HG02610 (cell line): Measurements from ENCODE around the gene CYFIP1.
"Not testable (repeated sequence)": the region's sequence is repeated elsewhere in the genome, so short reads cannot be mapped to it uniquely, and the experiment has no call there.

Experiments used
- ATAC-seq: cut with Tn5 transposase; IDR thresholded peaks from one replicate; pipeline ENCODE4 v1.9.1; 2021; ENCODE audit warnings: mild to moderate bottlenecking, moderate library complexity; ENCODE audit not compliant: unreplicated experiment

The CYFIP1 gene

GRCh38 chr15:22980189-22981050 lies at the start of gene CYFIP1:
Gene CYFIP1 (minus strand): TSS chr15:22980368. CDS start chr15:22947285, 33,083 bp downstream.
- ATAC-seq = peak; percentile 77

DNA sequence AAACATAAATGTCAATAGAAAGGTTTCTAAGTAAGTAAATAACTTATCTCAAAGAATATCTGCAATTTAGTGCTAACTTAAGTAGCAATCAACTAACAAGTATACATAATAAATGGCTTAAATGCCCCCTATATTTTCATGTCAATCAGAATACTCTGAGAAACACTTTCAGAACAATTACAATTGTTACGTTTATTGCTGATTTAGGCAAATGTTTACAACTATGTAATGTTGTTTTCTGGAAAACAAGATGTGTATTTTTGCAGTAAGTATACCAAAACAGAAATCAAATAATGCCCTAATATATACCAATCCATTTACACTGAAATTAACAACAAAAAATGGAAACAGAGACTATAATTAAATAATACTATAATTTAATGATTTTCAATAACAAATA lies 46.0 kb upstream of the CYFIP1 start:
- no peak for ATAC-seq

DNA sequence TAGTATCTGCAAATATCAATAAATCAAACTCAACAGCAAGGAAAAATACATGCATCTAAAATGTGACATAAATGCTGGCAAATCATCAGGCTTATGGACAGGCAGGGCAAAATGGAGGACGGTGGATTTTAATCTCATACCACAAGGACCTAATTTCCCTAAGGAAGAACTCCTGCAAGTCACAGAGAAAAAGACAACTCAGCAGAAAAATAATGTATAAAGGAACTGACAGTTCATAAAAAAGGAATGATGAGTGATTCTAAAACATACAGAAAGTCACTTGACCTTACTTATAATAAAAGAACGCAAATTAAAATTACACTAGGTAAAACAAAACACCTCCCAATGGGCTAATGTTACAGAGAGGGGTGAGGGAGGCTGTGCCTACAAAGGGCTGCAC lies 42.0 kb upstream of the CYFIP1 start:
- ATAC-seq = no peak

- no peak for ATAC-seq
Observed at GRCh38 chr15:23014394-23015000, 34.3 kb upstream of the CYFIP1 start.

- ATAC-seq = no peak
Observed at GRCh38 chr15:23013681-23014080, 33.5 kb upstream of the CYFIP1 start.

GRCh38 chr15:23012616-23013015 lies 32.4 kb upstream of the CYFIP1 start:
- ATAC-seq = not testable (repeated sequence)

GRCh38 chr15:23003736-23004135 lies 23.6 kb upstream of the CYFIP1 start:
- ATAC-seq = no peak

DNA sequence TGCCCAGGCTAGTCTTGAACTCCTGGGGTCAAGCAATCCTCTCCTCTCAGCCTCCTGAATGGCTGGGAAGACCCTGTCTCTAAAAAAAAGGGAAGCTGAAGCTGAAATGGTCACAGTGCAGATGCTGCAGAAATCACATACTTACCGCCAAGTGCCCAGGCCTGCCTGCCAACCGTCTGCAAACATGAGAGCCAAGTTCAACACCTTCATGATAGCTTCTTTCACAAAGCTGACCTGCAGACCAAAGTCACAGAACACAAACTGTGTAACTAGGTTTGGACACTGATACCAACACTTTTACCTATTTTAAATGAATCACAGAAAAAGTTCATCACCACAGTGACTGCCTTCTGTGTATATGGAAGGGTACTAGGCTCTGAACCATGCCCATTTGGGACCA lies 22.8 kb upstream of the CYFIP1 start:
- no peak for ATAC-seq

DNA sequence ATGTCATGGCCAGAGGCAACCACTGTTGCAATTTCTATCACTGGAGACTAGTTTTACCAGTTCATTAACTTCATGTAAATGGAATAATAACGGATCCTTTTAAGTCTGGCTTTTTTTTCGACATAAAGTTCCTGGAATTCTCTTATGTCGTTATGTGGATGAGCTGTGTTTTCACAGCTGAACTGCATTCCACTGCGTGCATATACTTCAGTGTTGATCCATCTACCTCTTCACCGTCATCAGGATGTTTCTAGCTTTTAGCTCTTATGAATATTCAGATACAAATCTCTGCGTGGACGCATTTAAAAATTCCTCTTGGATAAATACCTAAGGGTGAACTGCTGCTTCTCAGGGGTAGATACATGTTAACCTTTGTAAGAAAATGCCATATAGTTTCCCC lies 15.6 kb upstream of the CYFIP1 start:
- ATAC-seq = no peak

DNA sequence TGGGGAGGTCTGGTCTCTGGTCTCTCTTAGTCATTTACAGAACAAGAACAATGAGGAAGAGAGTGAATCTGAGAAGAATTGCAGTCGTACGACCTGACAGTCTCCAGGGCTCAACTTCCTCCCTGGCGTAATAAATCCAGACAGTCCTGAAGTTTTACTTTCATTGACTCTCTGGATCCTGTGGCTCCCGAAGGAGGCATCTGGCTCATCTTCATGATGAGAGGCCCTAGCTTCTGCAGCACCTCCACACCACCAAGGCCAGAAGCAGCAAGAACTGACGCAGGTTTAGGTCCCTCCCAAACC lies 11.8 kb upstream of the CYFIP1 start:
- no peak for ATAC-seq

- ATAC-seq = no peak
Observed at GRCh38 chr15:22989576-22990477, 9.7 kb upstream of the CYFIP1 start.

GRCh38 chr15:22988811-22989210 lies 8.6 kb upstream of the CYFIP1 start:
- ATAC-seq = no peak

GRCh38 chr15:22981931-22982330 lies 1.8 kb upstream of the CYFIP1 start:
- not testable (repeated sequence) for ATAC-seq

GRCh38 chr15:22981051-22981840 lies 1.1 kb upstream of the CYFIP1 start:
- ATAC-seq = no peak

DNA sequence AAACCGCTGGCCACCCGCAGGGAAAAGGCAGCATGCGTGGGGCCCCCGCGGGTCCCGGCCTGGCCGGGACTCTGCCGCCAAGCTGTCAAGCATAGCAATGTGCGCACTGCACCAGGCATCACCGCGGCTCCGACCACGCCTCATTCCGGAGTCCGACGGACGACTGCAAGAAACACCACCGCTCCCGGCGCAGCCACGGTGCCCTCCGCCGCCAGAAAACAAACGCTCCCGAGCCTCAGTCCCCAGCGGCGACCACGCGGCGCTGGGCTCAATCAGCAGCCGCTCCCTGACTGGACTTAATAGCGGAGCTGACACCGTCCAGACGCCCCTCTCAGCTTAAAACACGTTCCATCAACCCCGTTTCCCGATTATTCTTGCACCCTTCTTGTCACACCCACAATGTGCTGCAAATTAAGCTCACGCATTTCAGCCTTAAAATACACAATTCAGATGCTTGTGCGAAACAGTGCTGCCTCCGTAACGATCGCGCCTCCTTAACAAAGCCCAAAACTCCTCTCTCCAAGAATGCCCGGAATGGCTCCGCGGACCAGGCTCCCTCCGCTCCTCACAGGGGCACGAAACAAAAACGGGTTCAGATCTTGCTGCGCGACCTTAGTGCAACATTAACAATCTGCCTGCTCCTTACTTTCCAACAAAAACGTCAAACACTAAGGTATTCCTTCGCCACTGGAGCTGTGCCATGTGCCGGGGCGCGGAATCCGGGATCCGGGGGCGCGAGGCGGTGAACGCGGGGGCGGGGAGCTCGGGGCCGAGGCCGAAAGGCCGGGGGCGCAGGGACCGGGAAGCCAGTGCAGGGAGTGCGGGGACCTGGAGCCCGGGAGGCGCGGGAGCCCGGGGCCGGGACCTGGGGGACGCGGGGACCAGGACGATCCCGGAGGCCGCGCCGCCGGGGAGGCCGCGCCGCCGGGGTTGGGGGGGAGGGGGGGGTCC lies 655 bp downstream of the CYFIP1 start:
- peak; percentile 52 for ATAC-seq

DNA sequence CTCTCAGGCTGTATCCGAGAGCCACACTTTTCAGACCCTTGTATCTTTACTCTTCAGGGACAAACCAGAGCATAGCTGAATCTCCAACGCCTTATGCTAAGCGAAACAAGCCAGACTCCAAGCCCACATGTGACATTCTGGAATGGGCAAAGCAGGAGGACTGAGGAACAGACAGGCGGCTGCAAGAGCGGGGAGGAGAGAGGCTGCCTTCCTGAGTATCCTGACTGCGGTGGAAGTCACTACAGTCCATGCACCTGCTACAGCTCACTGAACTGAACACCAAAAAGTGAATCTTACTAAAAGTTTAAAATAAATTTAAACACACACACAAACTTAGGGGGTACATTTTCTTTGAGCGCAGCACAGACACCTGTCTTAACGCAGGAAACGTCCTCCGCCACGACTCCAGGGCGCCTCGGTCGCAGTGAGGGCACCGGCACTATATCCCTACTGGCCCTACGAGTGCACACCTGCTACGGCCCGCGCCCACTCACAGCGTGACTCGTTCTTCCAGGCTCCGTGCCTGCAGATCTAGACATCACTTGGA lies 1.4 kb downstream of the CYFIP1 start:
- peak; percentile 22 for ATAC-seq

DNA sequence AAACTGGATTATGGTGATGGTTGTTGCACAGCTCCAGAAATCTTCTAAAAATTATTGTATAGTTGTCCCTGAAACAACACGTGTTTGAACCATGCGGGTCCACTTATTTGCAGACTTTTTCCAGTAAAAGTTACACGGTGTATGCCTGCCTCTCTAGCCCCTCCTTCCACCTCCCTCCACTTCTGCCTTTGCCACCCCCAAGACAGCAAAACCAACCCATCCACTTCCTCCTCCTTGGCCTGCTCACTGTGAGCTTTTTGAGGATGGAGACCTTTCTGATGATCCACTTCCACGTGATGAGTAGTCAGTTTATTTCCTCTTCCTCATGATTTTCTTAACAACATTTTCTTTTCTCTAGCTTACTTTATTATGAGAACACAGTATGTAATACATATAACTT lies 5.4 kb downstream of the CYFIP1 start:
- ATAC-seq = no peak

DNA sequence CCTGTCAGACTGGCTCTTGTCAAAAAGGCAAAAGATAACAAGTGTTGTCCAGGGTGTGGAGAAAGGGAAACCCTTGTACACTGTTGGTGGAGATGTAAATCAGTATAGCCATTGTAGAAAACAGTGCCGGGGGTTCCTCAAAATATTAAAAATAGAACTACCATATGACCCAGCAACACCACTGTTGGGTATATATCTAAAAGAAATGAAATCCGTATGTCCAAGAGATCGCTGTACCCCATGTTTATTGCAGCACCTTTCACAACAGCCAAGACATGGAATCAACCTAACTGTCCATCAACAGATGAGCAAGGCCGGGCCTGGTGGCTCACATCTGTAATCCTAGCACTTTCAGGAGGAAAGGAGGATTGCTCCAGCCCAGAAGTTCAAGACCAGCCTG lies 6.2 kb downstream of the CYFIP1 start:
- ATAC-seq = no peak

DNA sequence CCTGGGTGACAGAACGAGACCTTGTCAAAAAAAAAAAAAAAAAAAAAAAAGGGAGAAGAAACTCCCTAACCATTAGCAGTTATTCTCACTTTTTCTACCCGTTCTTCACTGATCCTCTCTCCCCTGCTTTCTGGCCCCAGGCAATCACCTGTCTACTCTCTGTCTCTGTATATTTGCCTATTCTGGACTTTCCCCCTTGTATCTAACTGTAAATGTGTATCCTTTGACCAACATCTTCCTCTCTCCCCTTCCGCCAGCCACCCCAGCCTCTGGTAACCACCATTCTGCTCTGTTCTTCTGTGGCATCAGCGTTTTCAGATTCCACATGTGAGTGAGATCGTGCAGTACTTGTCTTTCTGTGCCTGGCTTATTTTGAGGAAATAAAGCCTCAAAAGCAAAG lies 6.9 kb downstream of the CYFIP1 start:
- ATAC-seq = peak; percentile 87
